Transverse colon (tissue), 4 donors: ENCODE measurements around the gene SPTBN4.

ENCODE experiments used
- POLR2A ChIP-seq: fragments of 450-650 bp; IDR thresholded peaks from one replicate; pipeline ENCODE4 v1.6.1; 2016; ENCODE audit warnings: antibody characterized with exemption, mild to moderate bottlenecking, moderate library complexity
- POLR2AphosphoS5 ChIP-seq, 3 donors: sonication (generic); formaldehyde crosslinking; IDR thresholded peaks; one replicate each; pipeline ENCODE4 v1.6.1; 2016; ENCODE audit warnings: antibody characterized with exemption in 3 of 3
- TF ChIP-seq, protein P1 (sequence below), 5 experiments: fragments of 200-600 bp in 3 of 5; fragments of 450-650 bp in 2 of 5; sonication (generic) in 3 of 5; IDR thresholded peaks; 1 replicate in 2 of 5; 2 replicates in 3 of 5; pipeline ENCODE4 v1.5.1; 2016 to 2017; ENCODE audit warnings: antibody characterized with exemption in 5 of 5, inconsistent platforms in 3 of 5, mild to moderate bottlenecking in 2 of 5, moderate library complexity in 1 of 5

DNA sequence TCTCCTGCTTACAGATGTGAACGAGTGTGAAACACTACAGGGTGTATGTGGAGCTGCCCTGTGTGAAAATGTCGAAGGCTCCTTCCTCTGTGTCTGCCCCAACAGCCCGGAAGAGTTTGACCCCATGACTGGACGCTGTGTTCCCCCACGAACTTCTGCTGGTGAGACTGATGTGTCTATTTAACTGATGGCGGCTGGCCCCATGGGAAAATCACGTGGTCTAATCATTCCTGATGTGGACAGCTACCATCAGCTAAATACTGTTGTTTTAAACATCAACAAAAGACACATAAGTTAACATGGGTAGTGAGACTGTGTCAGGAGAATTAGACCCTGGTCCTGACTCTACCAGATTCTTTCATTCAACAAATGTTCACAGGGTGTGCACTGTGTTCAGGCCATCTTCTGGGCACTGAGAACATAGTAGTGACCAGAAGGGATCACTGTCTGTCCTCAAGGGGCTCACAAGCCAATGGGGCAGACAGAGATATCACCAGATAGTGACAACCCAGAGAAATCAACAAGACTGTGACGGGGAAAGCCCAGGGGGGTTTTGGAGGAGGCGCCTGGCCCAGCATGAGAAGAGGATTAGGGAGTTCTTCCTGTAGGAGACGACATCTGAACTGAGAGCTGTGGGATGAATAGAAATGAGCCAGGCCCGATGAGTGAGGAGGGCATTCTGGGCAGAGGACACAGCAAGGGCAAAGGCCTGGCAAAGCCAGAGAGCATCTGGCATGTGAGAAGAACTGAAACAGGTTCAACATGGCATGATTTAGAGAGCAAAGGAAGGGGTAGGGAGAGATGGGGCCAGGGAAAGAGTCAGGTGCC is 152.7 kb downstream of the SPTBN4 start:
- TF ChIP-seq, protein P1, sequence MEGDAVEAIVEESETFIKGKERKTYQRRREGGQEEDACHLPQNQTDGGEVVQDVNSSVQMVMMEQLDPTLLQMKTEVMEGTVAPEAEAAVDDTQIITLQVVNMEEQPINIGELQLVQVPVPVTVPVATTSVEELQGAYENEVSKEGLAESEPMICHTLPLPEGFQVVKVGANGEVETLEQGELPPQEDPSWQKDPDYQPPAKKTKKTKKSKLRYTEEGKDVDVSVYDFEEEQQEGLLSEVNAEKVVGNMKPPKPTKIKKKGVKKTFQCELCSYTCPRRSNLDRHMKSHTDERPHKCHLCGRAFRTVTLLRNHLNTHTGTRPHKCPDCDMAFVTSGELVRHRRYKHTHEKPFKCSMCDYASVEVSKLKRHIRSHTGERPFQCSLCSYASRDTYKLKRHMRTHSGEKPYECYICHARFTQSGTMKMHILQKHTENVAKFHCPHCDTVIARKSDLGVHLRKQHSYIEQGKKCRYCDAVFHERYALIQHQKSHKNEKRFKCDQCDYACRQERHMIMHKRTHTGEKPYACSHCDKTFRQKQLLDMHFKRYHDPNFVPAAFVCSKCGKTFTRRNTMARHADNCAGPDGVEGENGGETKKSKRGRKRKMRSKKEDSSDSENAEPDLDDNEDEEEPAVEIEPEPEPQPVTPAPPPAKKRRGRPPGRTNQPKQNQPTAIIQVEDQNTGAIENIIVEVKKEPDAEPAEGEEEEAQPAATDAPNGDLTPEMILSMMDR (IDR thresholded peaks at IDR 0.05) = no peak
- TF ChIP-seq POLR2AphosphoS5 (IDR thresholded peaks at IDR 0.05) (no peak), POLR2A (no peak)
